A549 (cell line): ENCODE data around the gene SLC39A3.

Source experiments
- CEBPB ChIP-seq, 2 experiments: fragments of >200 bp in 1 of 2; sonication (Bioruptor Twin) in 1 of 2; formaldehyde crosslinking in 1 of 2; IDR thresholded peaks; 2 replicates each; pipeline ENCODE4 v1.6.1; 2012 to 2016
- CTCF ChIP-seq: fragments of >200 bp; sonication (Bioruptor Twin); formaldehyde crosslinking; IDR thresholded peaks from 3 replicates; pipeline ENCODE4 v1.5.1; 2016
- E2F6 ChIP-seq: IDR thresholded peaks from 2 replicates; pipeline ENCODE4 v1.6.1; 2012; ENCODE audit warnings: low read depth, borderline replicate concordance
- FOSL2 ChIP-seq, 2 experiments: fragments of 450-650 bp in 1 of 2; fragments of >200 bp in 1 of 2; sonication (Bioruptor Twin) in 1 of 2; formaldehyde crosslinking; IDR thresholded peaks; 2 replicates each; pipeline versions ENCODE4 v1.5.0 to v1.6.1; 2016 to 2020; ENCODE audit warnings: mild to moderate bottlenecking in 1 of 2, moderate library complexity in 1 of 2
- HOXB13 ChIP-seq: fragments of 250-450 bp; sonication (Bioruptor Pico); IDR thresholded peaks from 2 replicates; pipeline ENCODE4 v1.5.0; 2020; ENCODE audit warnings: low read depth, mild to moderate bottlenecking, moderate library complexity
- NR3C1 ChIP-seq: fragments of >200 bp; sonication (Bioruptor Twin); formaldehyde crosslinking; IDR thresholded peaks from 3 replicates; pipeline ENCODE4 v1.6.1; 2017
- POLR2A ChIP-seq: IDR thresholded peaks from 2 replicates; pipeline ENCODE4 v1.6.1; 2012; ENCODE audit warnings: mild to moderate bottlenecking, low read length
- RAD21 ChIP-seq, 2 experiments: fragments of >200 bp in 1 of 2; sonication (Bioruptor Twin) in 1 of 2; formaldehyde crosslinking in 1 of 2; IDR thresholded peaks in 1 of 2; conservative IDR thresholded peaks in 1 of 2; 2 replicates in 1 of 2; 3 replicates in 1 of 2; pipeline ENCODE4 v1.6.1; 2012 to 2018; ENCODE audit warnings: inconsistent platforms in 1 of 2
- REST ChIP-seq: fragments of 200-600 bp; sonication (generic); IDR thresholded peaks from 2 replicates; pipeline ENCODE4 v1.6.1; 2016; ENCODE audit warnings: antibody characterized with exemption, mild to moderate bottlenecking, moderate library complexity
- TP53 ChIP-seq: fragments of 250-450 bp; sonication (Bioruptor Pico); IDR thresholded peaks from 2 replicates; pipeline ENCODE4 v1.5.0; 2021; ENCODE audit warnings: mild to moderate bottlenecking, moderate library complexity
- USF2 ChIP-seq: fragments of 450-650 bp; IDR thresholded peaks from 2 replicates; pipeline ENCODE4 v1.6.1; 2014; ENCODE audit warnings: antibody characterized with exemption
- ZSCAN20 ChIP-seq: fragments of 250-450 bp; sonication (Bioruptor Pico); IDR thresholded peaks from 2 replicates; pipeline ENCODE4 v1.8.0; 2022; ENCODE audit warnings: mild to moderate bottlenecking, moderate library complexity

- TF ChIP-seq POLR2A, result no peak
- TF ChIP-seq ZSCAN20 (CRISPR knock-in tag), result no peak
- no peak for TF ChIP-seq CTCF
- TF ChIP-seq USF2, result no peak
- TF ChIP-seq RAD21 (conservative IDR thresholded peaks at IDR 0.05 in 1 of 2, IDR thresholded peaks at IDR 0.05 in 1 of 2), result no peak
- no peak for TF ChIP-seq REST
- TF ChIP-seq TP53 (CRISPR knock-in tag), result no peak
- no peak for TF ChIP-seq E2F6
- no peak for TF ChIP-seq FOSL2 (IDR thresholded peaks at IDR 0.05)
- no peak for TF ChIP-seq FOSL2 (CRISPR knock-in tag; IDR thresholded peaks at IDR 0.05)
- TF ChIP-seq CEBPB (IDR thresholded peaks at IDR 0.05), result no peak
- TF ChIP-seq NR3C1, result no peak
- no peak for TF ChIP-seq HOXB13
These were observed 21.9 kb downstream of the SLC39A3 start for GRCh38 chr19:2717638-2718541.
